Prostate gland (tissue), 2 donors: ENCODE data around the gene PBRM1.

Experiments
- POLR2A ChIP-seq: fragments of 450-650 bp; IDR thresholded peaks from one replicate; pipeline ENCODE4 v1.6.1; 2016; ENCODE audit warnings: antibody characterized with exemption, mild to moderate bottlenecking
- TF ChIP-seq, protein P1 (sequence below), 4 experiments: fragments of 200-600 bp in 2 of 4; fragments of 450-650 bp in 2 of 4; sonication (generic) in 2 of 4; IDR thresholded peaks; 1 replicate in 3 of 4; 2 replicates in 1 of 4; pipeline ENCODE4 v1.5.1; 2016 to 2019; ENCODE audit warnings: antibody characterized with exemption in 4 of 4, mild to moderate bottlenecking in 2 of 4, moderate library complexity in 2 of 4

DNA sequence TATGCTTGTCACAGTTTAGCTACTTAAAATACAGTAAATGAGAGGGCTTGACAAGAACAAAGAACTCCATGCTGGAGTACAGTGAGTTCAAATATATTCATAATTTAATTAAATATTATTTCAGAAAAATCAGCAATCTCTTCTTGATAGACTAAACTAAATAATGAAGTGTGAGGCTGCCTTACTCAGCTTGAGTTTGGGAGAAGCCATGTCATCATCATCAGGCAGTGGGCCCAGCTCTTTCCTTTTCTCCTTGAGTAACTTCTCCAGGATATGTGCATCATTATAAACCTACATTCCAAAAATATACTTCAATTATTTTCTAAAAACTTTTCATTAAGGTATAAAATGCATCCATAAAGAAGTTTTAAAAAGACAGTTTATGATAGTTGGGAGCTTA is 70.5 kb downstream of the PBRM1 start:
- TF ChIP-seq, protein P1, sequence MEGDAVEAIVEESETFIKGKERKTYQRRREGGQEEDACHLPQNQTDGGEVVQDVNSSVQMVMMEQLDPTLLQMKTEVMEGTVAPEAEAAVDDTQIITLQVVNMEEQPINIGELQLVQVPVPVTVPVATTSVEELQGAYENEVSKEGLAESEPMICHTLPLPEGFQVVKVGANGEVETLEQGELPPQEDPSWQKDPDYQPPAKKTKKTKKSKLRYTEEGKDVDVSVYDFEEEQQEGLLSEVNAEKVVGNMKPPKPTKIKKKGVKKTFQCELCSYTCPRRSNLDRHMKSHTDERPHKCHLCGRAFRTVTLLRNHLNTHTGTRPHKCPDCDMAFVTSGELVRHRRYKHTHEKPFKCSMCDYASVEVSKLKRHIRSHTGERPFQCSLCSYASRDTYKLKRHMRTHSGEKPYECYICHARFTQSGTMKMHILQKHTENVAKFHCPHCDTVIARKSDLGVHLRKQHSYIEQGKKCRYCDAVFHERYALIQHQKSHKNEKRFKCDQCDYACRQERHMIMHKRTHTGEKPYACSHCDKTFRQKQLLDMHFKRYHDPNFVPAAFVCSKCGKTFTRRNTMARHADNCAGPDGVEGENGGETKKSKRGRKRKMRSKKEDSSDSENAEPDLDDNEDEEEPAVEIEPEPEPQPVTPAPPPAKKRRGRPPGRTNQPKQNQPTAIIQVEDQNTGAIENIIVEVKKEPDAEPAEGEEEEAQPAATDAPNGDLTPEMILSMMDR (IDR thresholded peaks at IDR 0.05) = no peak
- no peak for TF ChIP-seq POLR2A
